SK-N-SH treated with all-trans-retinoic acid at 6 μM for 48 hours (cell line): ENCODE data around the gene MARCHF9.

Experiments used
- ZNF8 ChIP-seq: fragments of 450-650 bp; formaldehyde crosslinking; IDR thresholded peaks from 2 replicates; pipeline ENCODE4 v1.5.0; 2020; ENCODE audit warnings: mild to moderate bottlenecking, moderate library complexity
- TF ChIP-seq, protein P1 (sequence below): fragments of 250-450 bp; sonication (Bioruptor Pico); IDR thresholded peaks from 2 replicates; pipeline ENCODE4 v1.8.0; 2020; ENCODE audit warnings: mild to moderate bottlenecking, moderate library complexity, borderline replicate concordance

DNA sequence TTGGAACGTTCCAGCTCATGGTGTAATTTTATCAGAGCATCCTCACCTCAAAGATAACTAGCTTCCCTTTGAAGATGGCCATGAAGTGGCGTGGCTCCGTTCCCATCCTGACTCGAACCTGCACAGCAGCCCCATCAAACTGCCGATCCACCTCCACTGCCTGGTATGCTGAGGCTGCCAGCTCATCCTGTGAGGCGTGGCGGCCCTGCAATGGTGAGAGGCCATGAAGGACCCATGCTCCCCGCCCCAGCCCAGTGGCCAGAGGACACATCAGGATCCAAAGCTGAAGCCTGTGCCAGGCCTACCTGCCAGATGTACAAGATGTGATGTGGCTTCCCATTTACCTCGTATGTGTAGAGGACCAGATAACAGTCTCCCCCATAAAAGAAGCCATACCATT, 52.4 kb downstream of the MARCHF9 start:
- no peak for TF ChIP-seq ZNF8
- TF ChIP-seq, protein P1, sequence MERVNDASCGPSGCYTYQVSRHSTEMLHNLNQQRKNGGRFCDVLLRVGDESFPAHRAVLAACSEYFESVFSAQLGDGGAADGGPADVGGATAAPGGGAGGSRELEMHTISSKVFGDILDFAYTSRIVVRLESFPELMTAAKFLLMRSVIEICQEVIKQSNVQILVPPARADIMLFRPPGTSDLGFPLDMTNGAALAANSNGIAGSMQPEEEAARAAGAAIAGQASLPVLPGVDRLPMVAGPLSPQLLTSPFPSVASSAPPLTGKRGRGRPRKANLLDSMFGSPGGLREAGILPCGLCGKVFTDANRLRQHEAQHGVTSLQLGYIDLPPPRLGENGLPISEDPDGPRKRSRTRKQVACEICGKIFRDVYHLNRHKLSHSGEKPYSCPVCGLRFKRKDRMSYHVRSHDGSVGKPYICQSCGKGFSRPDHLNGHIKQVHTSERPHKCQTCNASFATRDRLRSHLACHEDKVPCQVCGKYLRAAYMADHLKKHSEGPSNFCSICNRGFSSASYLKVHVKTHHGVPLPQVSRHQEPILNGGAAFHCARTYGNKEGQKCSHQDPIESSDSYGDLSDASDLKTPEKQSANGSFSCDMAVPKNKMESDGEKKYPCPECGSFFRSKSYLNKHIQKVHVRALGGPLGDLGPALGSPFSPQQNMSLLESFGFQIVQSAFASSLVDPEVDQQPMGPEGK, result no peak
